ENCODE data around the gene DOC2B.

- TF ChIP-seq POLR2A (IDR thresholded peaks at IDR 0.05; ENCODE audit: low read depth, low read length), result no peak
- TF ChIP-seq TAF1 (IDR thresholded peaks at IDR 0.05; ENCODE audit: borderline replicate concordance, low read depth, low read length), result no peak
Measured at GRCh38 chr17:146546-146945, 34.9 kb downstream of the DOC2B start.
